HepG2 (cell line): ENCODE data around the gene HSPB9. TPM values are rescaled to one million over a fixed set of nuclear protein-coding genes. Genes with fewer than 3 reads are reported as not detected.

Experiments
- ATF1 ChIP-seq: IDR thresholded peaks from 2 replicates; pipeline ENCODE4 v1.6.1; 2016; ENCODE audit warnings: mild to moderate bottlenecking, control low read depth
- CHCHD3 ChIP-seq: sonication (generic); formaldehyde crosslinking; IDR thresholded peaks from 2 replicates; pipeline ENCODE4 v1.8.0; 2022; ENCODE audit warnings: mild to moderate bottlenecking, missing genetic modification reagents, moderate library complexity
- ESRRA ChIP-seq: sonication (generic); formaldehyde crosslinking; IDR thresholded peaks from 2 replicates; pipeline ENCODE4 v1.5.1; 2020; ENCODE audit warnings: mild to moderate bottlenecking, low read depth, missing genetic modification reagents
- HNF4A ChIP-seq: sonication (generic); formaldehyde crosslinking; IDR thresholded peaks from 2 replicates; pipeline ENCODE4 v1.4.0; 2020; ENCODE audit warnings: missing genetic modification reagents
- HOXA7 ChIP-seq: sonication (generic); formaldehyde crosslinking; IDR thresholded peaks from 2 replicates; pipeline ENCODE4 v1.8.1; 2022; ENCODE audit warnings: mild to moderate bottlenecking, missing genetic modification reagents, moderate library complexity
- JUND ChIP-seq: sonication (generic); formaldehyde crosslinking; IDR thresholded peaks from 2 replicates; pipeline ENCODE4 v1.8.0; 2022; ENCODE audit warnings: mild to moderate bottlenecking, missing genetic modification reagents
- KLF12 ChIP-seq: sonication (generic); formaldehyde crosslinking; IDR thresholded peaks from 2 replicates; pipeline ENCODE4 v1.4.0; 2020; ENCODE audit warnings: missing genetic modification reagents, borderline replicate concordance
- NFIB ChIP-seq: sonication (generic); formaldehyde crosslinking; IDR thresholded peaks from 2 replicates; pipeline ENCODE4 v1.9.0; 2021; ENCODE audit warnings: missing genetic modification reagents, mild to moderate bottlenecking, borderline replicate concordance
- REXO4 ChIP-seq: sonication (generic); formaldehyde crosslinking; IDR thresholded peaks from 2 replicates; pipeline ENCODE4 v1.8.0; 2022; ENCODE audit warnings: missing genetic modification reagents, mild to moderate bottlenecking, borderline replicate concordance
- SNAI1 ChIP-seq: sonication (generic); formaldehyde crosslinking; IDR thresholded peaks from 2 replicates; pipeline ENCODE4 v1.5.0; 2020; ENCODE audit warnings: mild to moderate bottlenecking, missing genetic modification reagents, borderline replicate concordance
- THYN1 ChIP-seq: sonication (generic); formaldehyde crosslinking; IDR thresholded peaks from 2 replicates; pipeline ENCODE4 v1.8.1; 2023; ENCODE audit warnings: low read depth, mild to moderate bottlenecking, moderate library complexity, missing genetic modification reagents, borderline replicate concordance
- YEATS2 ChIP-seq: sonication (generic); formaldehyde crosslinking; IDR thresholded peaks from 2 replicates; pipeline ENCODE4 v1.4.0; 2020; ENCODE audit warnings: missing genetic modification reagents, borderline replicate concordance
- ZBTB3 ChIP-seq: sonication (generic); formaldehyde crosslinking; IDR thresholded peaks from 2 replicates; pipeline ENCODE4 v1.4.0; 2020; ENCODE audit warnings: low read depth, mild to moderate bottlenecking, moderate library complexity, missing genetic modification reagents, borderline replicate concordance
- ZBTB42 ChIP-seq: sonication (generic); formaldehyde crosslinking; IDR thresholded peaks from 2 replicates; pipeline ENCODE4 v1.5.0; 2020; ENCODE audit warnings: mild to moderate bottlenecking, missing genetic modification reagents
- ZFP36L2 ChIP-seq: sonication (generic); formaldehyde crosslinking; IDR thresholded peaks from 2 replicates; pipeline ENCODE4 v1.4.0; 2020; ENCODE audit warnings: missing genetic modification reagents
- ZNF484 ChIP-seq: sonication (generic); formaldehyde crosslinking; IDR thresholded peaks from 2 replicates; pipeline ENCODE4 v1.5.1; 2020; ENCODE audit warnings: mild to moderate bottlenecking, low read depth, missing genetic modification reagents, borderline replicate concordance
- polyA plus RNA-seq, 8 experiments: library from polyadenylated mRNA; depleted of rRNA in 3 of 8; stranded (reverse) in 7 of 8; unstranded in 1 of 8; fragments of >200 nt; fragmentation: Illumina TruSeq in 4 of 8; extraction: Trizol in 4 of 8; gene quantifications; 2 replicates each; pipeline versions ENCODE4 v1.2.1 to v1.2.3, GENCODE V29; 2011 to 2016; ENCODE audit warnings: low read depth in 4 of 8, missing spikeins in 1 of 8, mixed read lengths in 1 of 8; ENCODE audit not compliant: insufficient read depth in 1 of 8
- total RNA-seq, 5 experiments: library from RNA; depleted of rRNA; stranded (reverse); fragments of >200 nt; fragmentation: Illumina TruSeq; extraction: Trizol; gene quantifications; 2 replicates each; pipeline ENCODE4 v1.2.3, GENCODE V29; 2016; ENCODE audit warnings: low read depth in 1 of 5
- TF ChIP-seq, protein P1 (sequence below): sonication (generic); formaldehyde crosslinking; IDR thresholded peaks from 2 replicates; pipeline ENCODE4 v1.8.1; 2023; ENCODE audit warnings: missing genetic modification reagents, inconsistent platforms, borderline replicate concordance
- TF ChIP-seq, protein P2 (sequence below): IDR thresholded peaks from 2 replicates; pipeline ENCODE4 v1.6.1; 2016; ENCODE audit warnings: low read depth, missing genetic modification reagents, missing compliant biosample characterization
- TF ChIP-seq, protein P3 (sequence below): IDR thresholded peaks from 2 replicates; pipeline ENCODE4 v1.6.1; 2016; ENCODE audit warnings: low read depth, control low read depth

Gene HSPB9
- total and polyA plus RNA-seq, 2 of the 13 experiments (the other 11 are each of a cell fraction or from before 2014, with no cell fraction given), result 0.05 to 0.24 TPM

DNA sequence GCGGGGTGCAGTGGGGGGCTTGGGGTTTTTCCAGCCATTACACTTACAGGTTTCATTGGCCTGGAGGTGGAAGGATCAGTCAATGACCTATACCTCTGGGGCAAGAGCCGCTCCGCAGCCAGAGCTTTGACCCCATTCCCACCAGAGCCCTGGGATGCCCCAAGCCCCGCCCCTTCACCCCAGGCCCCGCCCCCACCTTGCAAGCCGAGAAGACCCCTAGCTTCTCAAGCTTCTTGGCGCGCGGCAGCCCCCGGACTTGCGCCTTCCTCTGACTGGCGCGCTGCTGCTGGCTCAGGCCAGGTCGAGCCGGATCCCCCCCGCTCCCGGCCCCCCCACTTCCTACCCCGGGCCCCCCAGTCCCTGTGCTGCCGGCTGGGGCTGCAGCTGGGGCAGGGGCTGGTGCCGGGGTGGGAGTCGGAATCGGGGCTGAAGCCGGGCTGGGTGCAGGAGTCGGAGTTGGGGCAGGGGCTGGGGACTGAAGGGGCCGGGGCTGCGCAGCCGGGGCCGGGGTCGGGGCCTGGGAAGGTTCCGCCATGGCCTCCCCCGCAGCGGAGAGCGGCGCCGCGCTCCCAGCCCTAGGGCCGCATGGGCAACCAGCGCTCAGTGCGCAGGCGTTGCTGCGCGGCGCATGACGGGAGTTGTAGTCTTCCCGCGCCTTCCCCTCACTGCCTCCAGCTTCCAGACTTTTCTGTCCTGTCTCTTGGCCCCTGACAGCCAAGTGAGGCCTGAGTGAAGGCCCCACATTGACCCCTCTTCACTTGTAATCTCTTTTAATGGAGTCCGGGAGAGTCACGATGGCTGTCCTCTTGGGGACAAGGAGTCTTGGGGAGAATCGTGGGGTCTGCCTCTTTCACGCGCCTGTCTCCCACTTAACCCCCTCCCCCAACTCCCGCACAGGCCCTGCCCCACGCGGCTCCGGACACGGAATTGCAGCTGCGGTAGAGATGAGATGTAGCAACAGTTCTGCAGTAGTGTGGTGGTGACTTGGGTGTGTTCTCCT, 1.5 kb upstream of the HSPB9 start, which contains the start of gene KAT2A (continued):
- TF ChIP-seq ZBTB3 (CRISPR knock-in tag), result no peak
- TF ChIP-seq ESRRA (CRISPR knock-in tag), result no peak
- peak; percentile 59; the same call in 1 of the 2 replicates for TF ChIP-seq ZBTB42 (CRISPR knock-in tag)
- no peak for TF ChIP-seq HNF4A
- TF ChIP-seq, protein P1, sequence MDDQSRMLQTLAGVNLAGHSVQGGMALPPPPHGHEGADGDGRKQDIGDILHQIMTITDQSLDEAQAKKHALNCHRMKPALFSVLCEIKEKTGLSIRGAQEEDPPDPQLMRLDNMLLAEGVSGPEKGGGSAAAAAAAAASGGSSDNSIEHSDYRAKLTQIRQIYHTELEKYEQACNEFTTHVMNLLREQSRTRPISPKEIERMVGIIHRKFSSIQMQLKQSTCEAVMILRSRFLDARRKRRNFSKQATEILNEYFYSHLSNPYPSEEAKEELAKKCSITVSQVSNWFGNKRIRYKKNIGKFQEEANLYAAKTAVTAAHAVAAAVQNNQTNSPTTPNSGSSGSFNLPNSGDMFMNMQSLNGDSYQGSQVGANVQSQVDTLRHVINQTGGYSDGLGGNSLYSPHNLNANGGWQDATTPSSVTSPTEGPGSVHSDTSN (CRISPR knock-in tag), result no peak
- no peak for TF ChIP-seq ZNF484 (CRISPR knock-in tag)
- TF ChIP-seq ATF1 (CRISPR knock-in tag), result no peak
- TF ChIP-seq, protein P2, sequence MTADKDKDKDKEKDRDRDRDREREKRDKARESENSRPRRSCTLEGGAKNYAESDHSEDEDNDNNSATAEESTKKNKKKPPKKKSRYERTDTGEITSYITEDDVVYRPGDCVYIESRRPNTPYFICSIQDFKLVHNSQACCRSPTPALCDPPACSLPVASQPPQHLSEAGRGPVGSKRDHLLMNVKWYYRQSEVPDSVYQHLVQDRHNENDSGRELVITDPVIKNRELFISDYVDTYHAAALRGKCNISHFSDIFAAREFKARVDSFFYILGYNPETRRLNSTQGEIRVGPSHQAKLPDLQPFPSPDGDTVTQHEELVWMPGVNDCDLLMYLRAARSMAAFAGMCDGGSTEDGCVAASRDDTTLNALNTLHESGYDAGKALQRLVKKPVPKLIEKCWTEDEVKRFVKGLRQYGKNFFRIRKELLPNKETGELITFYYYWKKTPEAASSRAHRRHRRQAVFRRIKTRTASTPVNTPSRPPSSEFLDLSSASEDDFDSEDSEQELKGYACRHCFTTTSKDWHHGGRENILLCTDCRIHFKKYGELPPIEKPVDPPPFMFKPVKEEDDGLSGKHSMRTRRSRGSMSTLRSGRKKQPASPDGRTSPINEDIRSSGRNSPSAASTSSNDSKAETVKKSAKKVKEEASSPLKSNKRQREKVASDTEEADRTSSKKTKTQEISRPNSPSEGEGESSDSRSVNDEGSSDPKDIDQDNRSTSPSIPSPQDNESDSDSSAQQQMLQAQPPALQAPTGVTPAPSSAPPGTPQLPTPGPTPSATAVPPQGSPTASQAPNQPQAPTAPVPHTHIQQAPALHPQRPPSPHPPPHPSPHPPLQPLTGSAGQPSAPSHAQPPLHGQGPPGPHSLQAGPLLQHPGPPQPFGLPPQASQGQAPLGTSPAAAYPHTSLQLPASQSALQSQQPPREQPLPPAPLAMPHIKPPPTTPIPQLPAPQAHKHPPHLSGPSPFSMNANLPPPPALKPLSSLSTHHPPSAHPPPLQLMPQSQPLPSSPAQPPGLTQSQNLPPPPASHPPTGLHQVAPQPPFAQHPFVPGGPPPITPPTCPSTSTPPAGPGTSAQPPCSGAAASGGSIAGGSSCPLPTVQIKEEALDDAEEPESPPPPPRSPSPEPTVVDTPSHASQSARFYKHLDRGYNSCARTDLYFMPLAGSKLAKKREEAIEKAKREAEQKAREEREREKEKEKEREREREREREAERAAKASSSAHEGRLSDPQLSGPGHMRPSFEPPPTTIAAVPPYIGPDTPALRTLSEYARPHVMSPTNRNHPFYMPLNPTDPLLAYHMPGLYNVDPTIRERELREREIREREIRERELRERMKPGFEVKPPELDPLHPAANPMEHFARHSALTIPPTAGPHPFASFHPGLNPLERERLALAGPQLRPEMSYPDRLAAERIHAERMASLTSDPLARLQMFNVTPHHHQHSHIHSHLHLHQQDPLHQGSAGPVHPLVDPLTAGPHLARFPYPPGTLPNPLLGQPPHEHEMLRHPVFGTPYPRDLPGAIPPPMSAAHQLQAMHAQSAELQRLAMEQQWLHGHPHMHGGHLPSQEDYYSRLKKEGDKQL (CRISPR knock-in tag), result no peak
- TF ChIP-seq, protein P3, sequence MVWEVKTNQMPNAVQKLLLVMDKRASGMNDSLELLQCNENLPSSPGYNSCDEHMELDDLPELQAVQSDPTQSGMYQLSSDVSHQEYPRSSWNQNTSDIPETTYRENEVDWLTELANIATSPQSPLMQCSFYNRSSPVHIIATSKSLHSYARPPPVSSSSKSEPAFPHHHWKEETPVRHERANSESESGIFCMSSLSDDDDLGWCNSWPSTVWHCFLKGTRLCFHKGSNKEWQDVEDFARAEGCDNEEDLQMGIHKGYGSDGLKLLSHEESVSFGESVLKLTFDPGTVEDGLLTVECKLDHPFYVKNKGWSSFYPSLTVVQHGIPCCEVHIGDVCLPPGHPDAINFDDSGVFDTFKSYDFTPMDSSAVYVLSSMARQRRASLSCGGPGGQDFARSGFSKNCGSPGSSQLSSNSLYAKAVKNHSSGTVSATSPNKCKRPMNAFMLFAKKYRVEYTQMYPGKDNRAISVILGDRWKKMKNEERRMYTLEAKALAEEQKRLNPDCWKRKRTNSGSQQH (CRISPR knock-in tag), result no peak
- TF ChIP-seq KLF12 (CRISPR knock-in tag), result no peak
- no peak for TF ChIP-seq REXO4
- no peak for TF ChIP-seq JUND
- TF ChIP-seq HOXA7 (CRISPR knock-in tag), result no peak
- no peak for TF ChIP-seq NFIB (CRISPR knock-in tag)
- no peak for TF ChIP-seq CHCHD3 (CRISPR knock-in tag)
- TF ChIP-seq SNAI1 (CRISPR knock-in tag), result no peak
- peak; percentile 66; the same call in 1 of the 2 replicates for TF ChIP-seq YEATS2
- TF ChIP-seq THYN1 (CRISPR knock-in tag), result no peak
- TF ChIP-seq ZFP36L2, result no peak
